Osteocyte (in vitro differentiated cells): ENCODE data around the gene NPHS1. TPM values are rescaled to one million over a fixed set of nuclear protein-coding genes. Genes with fewer than 3 reads are reported as not detected.

Source experiments
- DNase-seq: peaks from one replicate; pipeline ENCODE4 v3.0.0; 2021; ENCODE audit warnings: mixed read lengths; ENCODE audit not compliant: unreplicated experiment; ENCODE audit errors: extremely low spot score
- H3K27ac Mint-ChIP-seq: one replicate; pipeline ENCODE4 v1.8.0; 2021; ENCODE audit warnings: mild to moderate bottlenecking, mixed read lengths; ENCODE audit not compliant: unreplicated experiment
- H3K27me3 Mint-ChIP-seq: one replicate; pipeline ENCODE4 v1.8.0; 2021; ENCODE audit warnings: mixed read lengths; ENCODE audit not compliant: unreplicated experiment
- H3K36me3 Mint-ChIP-seq: one replicate; pipeline ENCODE4 v1.8.0; 2021; ENCODE audit warnings: mixed read lengths; ENCODE audit not compliant: unreplicated experiment
- H3K4me1 Mint-ChIP-seq: one replicate; pipeline ENCODE4 v1.8.0; 2021; ENCODE audit warnings: mixed read lengths; ENCODE audit not compliant: unreplicated experiment
- H3K4me3 Mint-ChIP-seq: one replicate; pipeline ENCODE4 v1.8.0; 2021; ENCODE audit warnings: mild to moderate bottlenecking, moderate library complexity, mixed read lengths; ENCODE audit not compliant: unreplicated experiment
- H3K9me3 Mint-ChIP-seq: one replicate; pipeline ENCODE4 v1.8.0; 2021; ENCODE audit warnings: mixed read lengths; ENCODE audit not compliant: unreplicated experiment
- CTCF ChIP-seq: fragments of 200-600 bp; sonication (generic); IDR thresholded peaks from 2 replicates; pipeline ENCODE4 v1.5.0; 2021; ENCODE audit warnings: antibody characterized with exemption, mild to moderate bottlenecking, moderate library complexity
- total RNA-seq: library from RNA; stranded (reverse); gene quantifications from 2 replicates; pipeline ENCODE4 v1.2.1, GENCODE V29; 2021

Gene NPHS1
- total RNA-seq, 1 donor from 2014 or later: not detected

DNA sequence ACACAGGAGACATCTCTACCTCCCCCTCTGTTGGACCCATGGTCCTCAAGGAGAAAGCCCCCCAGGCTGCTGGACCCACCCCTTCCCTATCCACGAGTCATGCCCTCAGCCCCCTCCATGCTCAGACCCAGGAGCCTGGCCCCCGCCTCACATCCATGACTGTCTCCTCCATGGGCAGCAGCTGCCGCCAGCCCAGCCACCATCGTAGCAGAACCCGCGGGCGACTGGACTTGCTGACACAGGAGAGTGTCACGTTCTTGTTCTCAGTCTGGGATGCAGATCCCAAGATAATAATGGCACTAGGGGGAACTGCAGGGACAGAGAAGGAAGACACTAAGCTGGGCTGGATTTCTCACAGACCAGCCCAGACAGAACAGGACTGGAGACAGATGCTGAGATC lies 3.8 kb downstream of the NPHS1 start:
- Mint-ChIP-seq H3K27me3 (peaks cover 64% of the 10 kb centered on the region), H3K36me3 (no peaks in the 10 kb centered on the region), H3K4me3 (no peak overlapping the region), H3K27ac (no peak overlapping the region), H3K4me1 (peaks cover 15% of the 10 kb centered on the region), H3K9me3 (no peaks in the 10 kb centered on the region)
- TF ChIP-seq CTCF: no peak
- no peak for DNase-seq

- no peak for DNase-seq
- Mint-ChIP-seq H3K27me3 (peaks cover 64% of the 10 kb centered on the region), H3K36me3 (no peaks in the 10 kb centered on the region), H3K4me3 (no peak overlapping the region), H3K9me3 (no peaks in the 10 kb centered on the region), H3K4me1 (peaks cover 15% of the 10 kb centered on the region), H3K27ac (no peak overlapping the region)
- no peak for TF ChIP-seq CTCF
These were observed 4.4 kb downstream of the NPHS1 start for GRCh38 chr19:35847911-35848310.

DNA sequence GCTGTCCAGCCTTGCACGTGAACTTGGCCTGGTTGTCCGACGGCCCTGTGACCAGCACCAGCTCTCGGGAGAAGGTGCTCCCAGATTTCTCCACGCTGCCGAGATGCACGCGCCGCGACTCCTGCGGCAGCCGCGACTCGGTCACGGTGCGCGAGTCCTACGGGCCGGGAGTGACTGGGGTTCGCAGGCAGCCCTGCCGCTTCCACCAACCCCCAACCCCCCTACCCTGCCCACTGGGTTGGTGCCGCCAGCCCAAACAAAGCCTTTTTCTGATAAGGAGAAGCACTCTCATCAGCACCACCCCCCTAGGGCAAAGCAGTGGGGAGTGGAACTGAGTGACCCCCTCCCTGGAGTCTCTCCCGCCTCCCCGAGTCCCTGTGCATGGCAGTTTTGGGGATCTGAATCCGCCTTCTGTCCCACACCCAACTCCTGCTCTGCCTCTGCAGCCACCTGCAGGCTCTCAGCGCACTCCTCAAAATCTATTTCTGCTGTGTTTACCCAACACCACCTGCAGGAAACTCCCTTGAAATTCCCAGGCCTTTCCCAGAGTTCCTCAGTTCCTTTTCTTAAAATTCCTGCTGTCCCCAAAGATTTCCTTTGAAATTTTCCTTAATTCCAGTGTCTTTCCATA lies 6.2 kb downstream of the NPHS1 start:
- no peaks in the 10 kb centered on the region for H3K9me3 Mint-ChIP-seq
- TF ChIP-seq CTCF: no peak
- H3K27me3 Mint-ChIP-seq: peaks cover 66% of the 10 kb centered on the region
- no peaks in the 10 kb centered on the region for H3K36me3 Mint-ChIP-seq
- no peak overlapping the region for H3K4me3 Mint-ChIP-seq
- H3K4me1 Mint-ChIP-seq: peaks cover 15% of the 10 kb centered on the region
- no peak overlapping the region for H3K27ac Mint-ChIP-seq
- no peak for DNase-seq

- Mint-ChIP-seq H3K9me3 (no peaks in the 10 kb centered on the region), H3K36me3 (no peaks in the 10 kb centered on the region), H3K4me1 (peaks cover 15% of the 10 kb centered on the region), H3K27me3 (peaks cover 59% of the 10 kb centered on the region), H3K27ac (no peak overlapping the region), H3K4me3 (peak overlapping the region; percentile 44)
- TF ChIP-seq CTCF: no peak
- no peak for DNase-seq
These were observed 6.9 kb downstream of the NPHS1 start for GRCh38 chr19:35845215-35846037.

DNA sequence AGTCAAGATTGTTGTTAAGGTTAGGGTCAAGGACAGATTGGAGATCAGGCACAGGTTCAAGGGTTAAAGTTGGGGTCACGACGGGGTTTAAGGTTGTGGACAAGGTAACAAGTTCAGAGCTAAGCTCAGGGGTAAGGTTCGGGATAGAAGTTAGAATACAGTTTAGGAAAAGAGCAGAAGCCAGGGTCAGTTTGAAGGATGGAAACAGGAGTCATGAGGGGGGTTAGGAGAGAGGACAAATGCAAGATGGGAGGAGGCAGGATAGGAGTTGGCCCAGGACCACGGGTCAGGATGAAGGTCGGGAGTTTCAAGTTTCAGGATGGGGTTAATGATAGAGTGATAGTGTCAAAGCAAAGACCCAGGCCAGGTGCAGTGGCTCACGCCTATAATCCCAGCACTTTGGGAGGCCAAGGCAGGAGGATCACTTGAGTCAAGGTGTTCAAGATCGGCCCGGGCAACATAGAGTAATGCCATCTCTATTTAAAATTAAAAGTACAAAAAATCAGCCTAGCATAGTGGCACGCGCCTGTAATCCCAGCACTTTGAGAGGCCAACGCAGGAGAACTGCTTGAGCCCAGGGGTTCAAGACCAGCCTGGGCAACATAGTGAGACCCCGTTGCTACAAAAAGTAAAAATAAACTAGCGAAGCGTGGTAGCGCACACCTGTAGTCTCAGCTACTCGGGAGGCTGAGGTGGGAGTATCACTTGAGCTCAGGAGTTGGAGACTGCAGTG lies 7.7 kb downstream of the NPHS1 start:
- peaks cover 15% of the 10 kb centered on the region for H3K4me1 Mint-ChIP-seq
- H3K27ac Mint-ChIP-seq: no peak overlapping the region
- no peak for DNase-seq
- no peak for TF ChIP-seq CTCF
- no peaks in the 10 kb centered on the region for H3K36me3 Mint-ChIP-seq
- H3K9me3 Mint-ChIP-seq: no peaks in the 10 kb centered on the region
- peaks cover 59% of the 10 kb centered on the region for H3K27me3 Mint-ChIP-seq
- H3K4me3 Mint-ChIP-seq: peak overlapping the region; percentile 44
